Psoas muscle (tissue), 8 donors: ENCODE data around the gene MSMP. TPM values are rescaled to one million over a fixed set of nuclear protein-coding genes. Genes with fewer than 3 reads are reported as not detected.
A peak's percentile ranks its signal among the peaks of the same experiment; 100 is the strongest.

Experiments
- ATAC-seq, 4 donors: fragments of 200-7000 bp; cut with Tn5 transposase; one replicate each; pipeline ENCODE4 v1.9.1; 2020; ENCODE audit warnings: moderate library complexity in 3 of 4, mild to moderate bottlenecking in 2 of 4
- DNase-seq, 2 donors: peaks; one replicate each; pipeline ENCODE4 v3.0.0-alpha.2; 2020
- H3K27ac ChIP-seq: fragments of 200-600 bp; one replicate; pipeline ENCODE4 v1.8.0; 2022
- H3K27me3 ChIP-seq, 3 donors: fragments of 200-600 bp in 1 of 3; one replicate each; pipeline versions ENCODE4 v1.6.1 to v1.8.0; 2013 to 2022; ENCODE audit warnings: low read length in 2 of 3, mild to moderate bottlenecking in 2 of 3, moderate library complexity in 1 of 3; ENCODE audit not compliant: insufficient read depth in 3 of 3
- H3K36me3 ChIP-seq, 2 donors: fragments of 200-600 bp in 1 of 2; one replicate each; pipeline versions ENCODE4 v1.6.1 to v1.8.0; 2013 to 2022; ENCODE audit warnings: low read depth in 1 of 2, mild to moderate bottlenecking in 1 of 2, moderate library complexity in 1 of 2; ENCODE audit not compliant: insufficient read depth in 1 of 2
- H3K4me1 ChIP-seq: fragments of 200-600 bp; one replicate; pipeline ENCODE4 v1.8.0; 2022
- H3K4me3 ChIP-seq: fragments of 200-600 bp; one replicate; pipeline ENCODE4 v1.8.0; 2022; ENCODE audit warnings: mild to moderate bottlenecking
- H3K9me3 ChIP-seq: fragments of 200-600 bp; one replicate; pipeline ENCODE4 v1.8.0; 2022
- CTCF ChIP-seq: fragments of 200-600 bp; IDR thresholded peaks from one replicate; pipeline ENCODE4 v1.8.0; 2022; ENCODE audit warnings: antibody characterized with exemption
- WGBS, 3 donors: extraction: QIAGEN DNeasy Blood & Tissue Kit; methylation state at CpG; one replicate each; pipeline versions ENCODE4 v1.1.6 to v1.1.7; 2013; 5-methylcytosine and 5-hydroxymethylcytosine counted together
- intact Hi-C, 2 donors: fragments of 100-400 bp; cut with DNase I; formaldehyde crosslinking; loops; one replicate each; pipeline versions ENCODE4 v1.11.0 to v1.14.2; 2022
- polyA plus RNA-seq, 3 donors: library from polyadenylated mRNA; stranded (reverse); fragments of 200-250 nt; gene quantifications; one replicate each; pipeline ENCODE4 v1.2.3, GENCODE V29; 2013
- total RNA-seq, 4 donors: library from RNA; stranded (reverse); fragmentation: NEBNext Ultra II Directional in 2 of 4; extraction: Animal tissue kit (Norgen Biotek cat#: 25700) in 2 of 4; gene quantifications; one replicate each; pipeline versions ENCODE4 v1.2.1 to v1.2.4, GENCODE V29; 2021 to 2023
- donor health status: healthy with polysubstance abuse.
- donor health status: DM: no; HTN: no; CAD: no; lungs with moderate emphysema.
- donor health status: Bipolar disorder and iron deficiency.
- donor health status: healthy.
- donor health status: DM: yes; HTN: yes; CAD: no.
- donor health status: DM: no; HTN: no; CAD: no.
- donor health status: DM: no; HTN: no; CAD: no.
- donor health status: DM: yes; HTN: yes; CAD: no.

MSMP gene
- total and polyA plus RNA-seq, 7 donors = 0.16 to 1.2 TPM; not detected in 5

GRCh38 chr9:35789541-35789940 lies 35.5 kb upstream of the MSMP start:
- no peaks in the 10 kb centered on the region for H3K36me3 ChIP-seq
- H3K27me3 ChIP-seq = no peaks in the 10 kb centered on the region
- H3K27ac ChIP-seq = no peak overlapping the region
- WGBS, 3 donors = 95 to 98% (median 97%) methylated on average over 2 of the region's 2 CpGs
- no peak overlapping the region for H3K4me3 ChIP-seq
- ATAC-seq (no peak), DNase-seq (no peak)
- H3K4me1 ChIP-seq = peaks cover 30% of the 10 kb centered on the region
- intact Hi-C loops = no loop called here
- TF ChIP-seq CTCF = no peak
- H3K9me3 ChIP-seq = no peaks in the 10 kb centered on the region

- Histone ChIP-seq H3K4me1 (no peaks in the 10 kb centered on the region), H3K36me3 (no peaks in the 10 kb centered on the region), H3K27me3 (no peaks in the 10 kb centered on the region), H3K9me3 (no peaks in the 10 kb centered on the region), H3K27ac (no peak overlapping the region), H3K4me3 (no peak overlapping the region)
- DNase-seq (no peak), ATAC-seq (no peak)
- TF ChIP-seq CTCF = no peak
- intact Hi-C loops = no loop called here
Observed at GRCh38 chr9:35783418-35783817, 29.3 kb upstream of the MSMP start.

DNA sequence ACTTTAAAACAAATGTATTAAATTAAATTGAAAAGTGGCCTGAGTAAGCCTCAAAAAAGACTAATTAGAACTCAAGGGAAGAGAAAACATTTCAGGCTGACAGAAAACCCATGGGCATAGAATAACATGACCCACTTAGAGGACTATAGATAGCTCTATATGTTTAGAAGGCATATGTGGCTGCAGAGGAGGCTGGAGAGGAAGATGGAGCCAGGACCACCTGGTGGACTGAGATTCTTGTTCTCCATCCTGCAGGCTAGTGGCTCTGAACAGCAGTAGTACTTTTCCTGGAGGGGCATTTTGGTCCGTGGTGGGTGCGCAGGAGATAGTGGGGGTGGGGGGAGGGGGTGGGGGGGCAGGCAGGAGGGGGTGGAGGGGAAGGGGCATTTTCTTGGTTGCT lies 27.0 kb upstream of the MSMP start:
- Histone ChIP-seq H3K4me1 (no peaks in the 10 kb centered on the region), H3K27me3 (no peaks in the 10 kb centered on the region), H3K36me3 (no peaks in the 10 kb centered on the region), H3K9me3 (no peaks in the 10 kb centered on the region), H3K4me3 (no peak overlapping the region), H3K27ac (no peak overlapping the region)
- TF ChIP-seq CTCF = no peak
- DNase-seq = no peak
- intact Hi-C loops = no loop called here
- WGBS, 3 donors = 68 to 86% (median 78%) methylated on average over 2 of the region's 2 CpGs
- no peak for ATAC-seq

DNA sequence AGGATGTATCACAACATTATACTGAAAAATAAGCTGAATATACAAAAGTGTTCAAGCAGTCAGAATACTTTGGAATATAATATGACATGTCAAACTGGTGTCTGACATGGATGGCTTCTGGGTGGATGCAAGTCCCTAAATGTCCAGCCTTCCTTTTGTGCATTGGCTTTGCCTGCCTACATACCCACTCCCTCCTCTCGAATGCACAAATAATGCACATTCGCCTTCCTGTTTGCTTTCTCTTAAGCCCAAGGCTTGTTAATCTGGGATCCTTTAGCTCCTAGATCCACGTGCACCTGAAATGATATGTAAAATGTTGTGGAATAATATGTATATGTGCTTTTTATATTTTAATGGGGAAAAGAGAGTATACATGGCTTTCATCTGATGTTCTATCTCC lies 24.4 kb upstream of the MSMP start:
- 88 to 91% (median 91%) methylated on average over 3 of the region's 3 CpGs for WGBS, 3 donors
- no peaks in the 10 kb centered on the region for H3K36me3 ChIP-seq
- H3K4me3 ChIP-seq = no peak overlapping the region
- intact Hi-C loops = no loop called here
- no peak for ATAC-seq
- H3K27ac ChIP-seq = no peak overlapping the region
- H3K4me1 ChIP-seq = peaks cover 6% of the 10 kb centered on the region
- TF ChIP-seq CTCF = no peak
- H3K9me3 ChIP-seq = no peaks in the 10 kb centered on the region
- no peak for DNase-seq
- H3K27me3 ChIP-seq = no peaks in the 10 kb centered on the region

GRCh38 chr9:35776018-35776417 lies 21.9 kb upstream of the MSMP start:
- peak overlapping the region; percentile 44 for H3K27ac ChIP-seq

More at GRCh38 chr9:35776018-35776417, 21.9 kb upstream of the MSMP start:
- intact Hi-C loops = no loop called here
- Histone ChIP-seq H3K9me3 (no peaks in the 10 kb centered on the region), H3K36me3 (no peaks in the 10 kb centered on the region), H3K27me3 (no peaks in the 10 kb centered on the region), H3K4me3 (no peak overlapping the region), H3K4me1 (peaks cover 19% of the 10 kb centered on the region)
- DNase-seq (no peak), ATAC-seq (peak in 1 of 4 donors; percentile 47)
- 70 to 80% (median 77%) methylated on average over 4 of the region's 4 CpGs for WGBS, 3 donors
- TF ChIP-seq CTCF = no peak
